Ramos (cell line): ENCODE results near the gene CCDC120.

Experiments used
- in situ Hi-C: fragments of 300-500 bp; cut with MboI; formaldehyde crosslinking; loops from one replicate; pipeline ENCODE4 v1.14.3; 2022; ENCODE audit warnings: low sequenced_read_pairs; ENCODE audit not compliant: unreplicated experiment

CCDC120 gene

DNA sequence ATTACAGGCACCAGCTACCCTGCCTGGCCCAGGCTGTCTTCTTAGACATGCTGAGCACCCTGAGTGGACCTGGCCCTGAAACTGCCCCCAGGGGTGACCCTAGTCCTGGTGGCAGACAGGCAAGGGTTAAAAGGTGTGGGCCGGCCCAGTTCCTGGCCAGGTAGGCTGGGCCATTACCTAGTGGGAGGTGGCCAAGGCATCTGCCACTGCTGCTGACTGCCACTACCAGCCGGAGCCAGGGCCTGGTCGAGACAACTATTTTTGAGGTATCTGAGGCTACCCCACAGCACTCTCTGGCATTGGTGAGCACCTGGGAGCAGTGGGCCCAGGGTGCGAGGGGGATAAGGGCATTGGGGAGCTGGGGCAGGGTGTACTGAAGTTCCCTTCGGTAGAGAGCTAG lies at the start of gene CCDC120:
Gene CCDC120, plus strand, starts transcription at position 206 of the 400 bp plus-strand sequence. CDS start 3,043 bp downstream, outside the sequence.
- in situ Hi-C loops: no loop called here

DNA sequence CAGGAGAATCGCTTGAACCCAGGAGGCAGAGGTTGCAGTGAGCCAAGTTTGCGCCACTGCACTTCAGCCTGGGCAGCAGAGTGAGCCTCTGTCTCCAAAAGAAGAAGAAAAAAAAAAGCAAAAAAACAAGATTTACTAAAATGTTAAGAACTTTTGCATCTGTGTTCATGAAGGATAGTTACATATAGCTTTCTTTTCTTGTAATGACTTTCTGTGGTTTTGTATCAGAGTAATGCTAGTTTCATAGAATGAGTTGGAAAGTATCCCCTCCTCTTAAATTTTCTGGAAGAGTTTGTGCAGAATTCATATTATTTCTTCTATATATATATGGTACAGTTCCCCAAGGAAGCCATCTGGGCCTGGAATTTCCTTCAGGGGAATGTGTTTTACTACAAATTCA lies 39.7 kb upstream of the CCDC120 start:
- in situ Hi-C loops: no loop called here

DNA sequence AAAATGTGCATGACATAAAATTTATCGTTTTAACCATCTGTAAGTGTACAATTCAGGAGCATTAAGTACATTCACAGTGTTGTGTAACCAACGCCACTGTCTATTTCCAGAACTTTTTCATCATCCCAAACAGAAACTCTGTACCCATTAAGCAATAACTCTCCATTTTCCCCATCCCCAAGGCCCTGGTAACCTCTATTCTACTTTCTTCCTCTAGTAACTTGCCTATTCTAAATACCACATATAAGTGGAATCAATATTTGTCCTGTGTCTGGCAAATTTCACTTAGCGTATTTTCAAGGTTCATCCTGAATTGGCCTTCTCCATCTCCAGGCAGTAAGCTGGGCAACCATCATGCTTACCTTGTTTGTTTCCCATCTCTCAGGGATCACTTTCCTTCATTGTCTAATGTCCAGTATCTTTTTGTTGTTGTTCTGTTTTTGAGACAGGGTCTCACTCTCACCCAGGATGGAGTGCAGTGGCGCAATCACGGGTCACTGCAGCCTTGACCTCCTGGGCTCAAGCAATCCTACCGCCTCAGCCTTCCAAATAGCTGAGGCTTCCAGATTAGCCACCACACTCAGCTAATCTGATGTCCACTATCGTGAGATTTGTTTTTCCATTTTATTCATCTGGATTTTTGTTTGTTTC lies 39.1 kb upstream of the CCDC120 start:
- in situ Hi-C loops: no loop called here

- in situ Hi-C loops: no loop called here
Measured at GRCh38 chrX:49029876-49030275, 28.9 kb upstream of the CCDC120 start.

- in situ Hi-C loops: no loop called here
Measured at GRCh38 chrX:49030283-49030682, 28.5 kb upstream of the CCDC120 start.

DNA sequence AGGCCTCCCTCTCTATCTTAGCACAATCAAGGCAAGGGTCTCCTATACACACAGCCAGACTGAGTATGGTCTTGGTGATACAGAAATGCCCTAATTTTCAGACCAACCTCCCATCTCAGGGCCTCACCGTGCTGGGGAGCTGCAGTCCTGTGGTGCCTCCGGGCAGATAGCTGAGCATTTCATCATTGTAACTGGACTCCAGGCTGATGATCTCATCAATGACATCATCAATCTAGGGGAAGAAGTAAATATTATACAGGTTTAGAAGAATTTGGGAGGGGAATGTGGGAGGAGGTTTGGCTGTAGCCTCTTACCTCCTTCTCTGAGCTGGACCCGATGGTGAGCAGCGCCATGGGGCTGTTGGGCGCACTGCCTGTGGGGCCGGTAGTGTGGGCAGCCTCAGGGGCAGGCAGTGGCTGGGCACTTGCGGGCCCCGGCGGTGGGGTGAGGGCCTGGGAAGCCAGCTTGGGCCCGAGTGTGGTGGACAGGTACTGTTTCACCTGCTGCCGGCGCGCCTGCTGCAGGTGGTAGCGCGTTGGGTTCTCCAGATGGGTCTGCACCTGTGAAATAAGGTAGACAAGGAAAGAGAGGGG lies 20.8 kb upstream of the CCDC120 start:
- in situ Hi-C loops: no loop called here

DNA sequence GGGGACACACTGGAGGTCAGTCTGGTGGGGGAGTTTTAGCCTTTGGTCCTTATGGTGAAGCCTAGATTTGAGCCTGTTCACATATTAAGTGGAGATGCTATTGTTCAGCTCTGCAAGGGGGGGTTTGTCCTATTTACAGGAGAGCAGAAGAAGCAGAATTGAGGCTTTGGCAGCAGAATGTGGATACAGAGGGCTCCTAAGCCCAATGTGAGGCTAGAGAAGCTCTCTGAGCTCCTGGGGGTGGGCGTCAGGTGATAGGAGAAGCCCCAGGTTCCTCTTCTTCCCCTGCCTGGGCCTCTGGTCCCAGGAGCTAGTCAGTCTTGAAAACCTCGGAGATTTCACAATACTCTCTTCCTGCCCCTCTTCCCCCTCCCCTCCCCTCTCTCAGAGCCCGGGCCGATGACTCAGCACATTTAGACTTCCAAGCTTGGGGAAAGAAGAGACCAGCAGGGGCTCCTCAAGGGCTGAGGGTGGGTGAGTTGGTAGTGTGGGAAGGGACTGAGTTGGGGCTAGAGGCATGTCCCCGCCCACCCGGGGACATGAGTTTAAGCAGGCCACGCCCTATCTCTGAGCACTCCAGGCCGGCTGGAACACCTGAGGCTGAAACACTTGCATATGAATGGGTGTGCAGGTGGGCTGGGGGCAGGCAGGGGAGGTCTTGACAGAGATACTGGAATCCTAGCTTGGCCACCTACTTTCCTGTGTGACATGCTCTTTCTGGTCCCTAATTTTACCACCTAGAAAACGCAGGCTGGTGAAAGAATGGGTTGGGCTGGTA lies 19.0 kb upstream of the CCDC120 start:
- in situ Hi-C loops: loop anchor here (10.0 kb wide), 1 partner anchor 75 kb away; no protein-coding TSS in a partner anchor

- in situ Hi-C loops: loop anchor here (10.0 kb wide), 1 partner anchor 76 kb away; no protein-coding TSS in a partner anchor
Measured at GRCh38 chrX:49040376-49040955, 18.3 kb upstream of the CCDC120 start.

- in situ Hi-C loops: loop anchor here (10.0 kb wide), 1 partner anchor 77 kb away; no protein-coding TSS in a partner anchor
Measured at GRCh38 chrX:49041744-49042580, 16.8 kb upstream of the CCDC120 start.

GRCh38 chrX:49042581-49043219 lies 16.1 kb upstream of the CCDC120 start:
- in situ Hi-C loops: loop anchor here (10.0 kb wide), 1 partner anchor 78 kb away; no protein-coding TSS in a partner anchor

- in situ Hi-C loops: loop anchor here (10.0 kb wide), 1 partner anchor 79 kb away; no protein-coding TSS in a partner anchor
Measured at GRCh38 chrX:49043220-49043986, 15.4 kb upstream of the CCDC120 start, which contains the start of gene TFE3. Gene TFE3 (minus strand): TSS chrX:49043357. CDS start chrX:49043226, 131 bp downstream.

GRCh38 chrX:49043987-49044281 lies 14.9 kb upstream of the CCDC120 start:
- in situ Hi-C loops: loop anchor here (10.0 kb wide), 1 partner anchor 79 kb away; no protein-coding TSS in a partner anchor

- in situ Hi-C loops: no loop called here
Measured at GRCh38 chrX:49053223-49054072, 5.4 kb upstream of the CCDC120 start.

DNA sequence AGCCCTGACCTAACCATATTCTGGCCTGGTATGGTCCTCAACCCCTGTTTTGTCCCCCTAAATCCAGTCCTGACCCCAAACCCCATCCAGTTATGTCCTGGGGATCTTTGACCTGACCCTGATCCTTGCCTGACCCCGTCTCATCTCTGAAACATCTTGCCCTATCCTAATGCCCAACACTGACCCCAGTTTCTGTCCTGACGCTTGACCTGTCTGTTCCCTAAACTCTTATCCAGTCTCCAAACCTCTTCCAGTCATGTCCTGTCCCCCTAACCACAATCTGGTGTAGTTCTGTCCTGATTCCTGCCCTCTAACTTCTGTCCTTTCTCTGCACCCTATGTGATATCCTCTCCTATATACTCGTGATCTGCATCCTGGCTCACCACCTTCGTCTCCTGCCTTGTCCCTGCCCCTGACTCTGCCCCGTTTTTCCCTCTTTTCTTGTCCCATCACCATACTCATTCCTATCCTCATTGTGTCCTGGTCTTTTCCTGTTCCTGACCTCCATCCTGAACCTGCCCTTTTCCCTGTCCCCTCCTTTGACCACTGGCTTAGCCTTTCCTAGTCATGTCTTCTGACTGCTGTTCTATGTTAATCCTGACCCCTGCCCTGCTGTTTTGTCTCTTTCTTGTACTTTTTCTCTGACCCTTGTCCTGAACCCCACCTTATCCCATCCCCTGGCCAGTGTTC lies 4.6 kb upstream of the CCDC120 start:
- in situ Hi-C loops: no loop called here

- in situ Hi-C loops: no loop called here
Measured at GRCh38 chrX:49059201-49059600, 402 bp downstream of the CCDC120 start.

- in situ Hi-C loops: no loop called here
Measured at GRCh38 chrX:49059681-49060085, 884 bp downstream of the CCDC120 start.

- in situ Hi-C loops: no loop called here
Measured at GRCh38 chrX:49060914-49061313, 2.1 kb downstream of the CCDC120 start.
